OCI-LY7 (cell line): Measurements from ENCODE around the gene IFRD2. TPM values are rescaled to one million over a fixed set of nuclear protein-coding genes. Genes with fewer than 3 reads are reported as not detected.
A peak's percentile ranks its signal among the peaks of the same experiment; 100 is the strongest.

Source experiments
- BruUV-seq: library from RNA; stranded (reverse); fragments of 400-500 nt; replicated peaks from 2 replicates; lab custom pipeline; 2021; lab: Mats Ljungman, UMichigan
- CTCF ChIA-PET: fragments of 300-600 bp; sonication (Branson Sonifier 250); formaldehyde crosslinking; loops from one replicate; lab custom pipeline; 2022; ENCODE audit warnings: antibody characterized with exemption; ENCODE audit not compliant: unreplicated experiment; lab: Charles Lee
- POLR2A ChIA-PET: fragments of 300-600 bp; sonication (Branson Sonifier 250); formaldehyde crosslinking; loops from one replicate; lab custom pipeline; 2022; ENCODE audit warnings: antibody characterized with exemption; lab: Charles Lee
- DNase-seq: peaks from one replicate; pipeline ENCODE4 v3.0.0-alpha.2; 2015; ENCODE audit warnings: low spot score
- H2AFZ ChIP-seq: fragments of 200-600 bp; sonication (generic), shearing (Covaris generic); 2 replicates; pipeline ENCODE4 v1.6.1; 2014; ENCODE audit warnings: mild to moderate bottlenecking, antibody characterized with exemption, low read length, moderate library complexity
- H3K27ac ChIP-seq: fragments of 200-600 bp; sonication (generic); 2 replicates; pipeline ENCODE4 v1.5.1; 2014; ENCODE audit warnings: mixed run types, low read depth, mild to moderate bottlenecking, moderate library complexity, low read length, inconsistent platforms; ENCODE audit not compliant: poor library complexity, severe bottlenecking
- H3K36me3 ChIP-seq: fragments of 200-600 bp; sonication (generic); 2 replicates; pipeline ENCODE4 v1.6.1; 2014; ENCODE audit warnings: mild to moderate bottlenecking, antibody characterized with exemption, low read length, moderate library complexity, mixed read lengths; ENCODE audit not compliant: insufficient read depth
- H3K4me1 ChIP-seq: fragments of 200-600 bp; sonication (generic); 2 replicates; pipeline ENCODE4 v1.5.1; 2014; ENCODE audit warnings: mild to moderate bottlenecking, low read length; ENCODE audit not compliant: insufficient read depth, poor library complexity, severe bottlenecking
- H3K4me2 ChIP-seq: fragments of 200-600 bp; sonication (generic); 2 replicates; pipeline ENCODE4 v1.6.1; 2014; ENCODE audit warnings: mild to moderate bottlenecking, low read length
- H3K4me3 ChIP-seq: fragments of 200-600 bp; sonication (generic); 2 replicates; pipeline ENCODE4 v1.5.1; 2014; ENCODE audit warnings: mild to moderate bottlenecking, low read depth, low read length; ENCODE audit not compliant: poor library complexity, severe bottlenecking
- H3K79me2 ChIP-seq: fragments of 200-600 bp; sonication (generic); 2 replicates; pipeline ENCODE4 v1.6.1; 2016; ENCODE audit warnings: low read depth, mild to moderate bottlenecking, low read length, moderate library complexity, mixed read lengths; ENCODE audit not compliant: insufficient read depth
- H3K9me2 ChIP-seq: fragments of 200-600 bp; sonication (generic); 2 replicates; pipeline ENCODE4 v1.6.1; 2016; ENCODE audit warnings: mild to moderate bottlenecking, low read length, mixed read lengths; ENCODE audit not compliant: insufficient read depth
- H3K9me3 ChIP-seq: fragments of 200-600 bp; sonication (generic); 2 replicates; pipeline ENCODE4 v1.6.1; 2014; ENCODE audit warnings: mild to moderate bottlenecking, mixed run types, low read length, mixed read lengths
- H4K20me1 ChIP-seq: fragments of 200-600 bp; sonication (generic); 2 replicates; pipeline ENCODE4 v1.6.1; 2014; ENCODE audit warnings: mild to moderate bottlenecking, antibody characterized with exemption, low read length, moderate library complexity, mixed read lengths; ENCODE audit not compliant: insufficient read depth
- EZH2phosphoT487 ChIP-seq: fragments of 200-600 bp; sonication (generic); IDR thresholded peaks from 2 replicates; pipeline ENCODE4 v1.6.1; 2018; ENCODE audit warnings: low read depth, borderline replicate concordance, mild to moderate bottlenecking, mixed run types, antibody characterized with exemption, low read length, moderate library complexity, mixed read lengths
- intact Hi-C: fragments of 100-400 bp; cut with micrococcal nuclease; formaldehyde crosslinking; loops from one replicate; pipeline ENCODE4 v1.10.0; 2022; ENCODE audit not compliant: unreplicated experiment
- total RNA-seq, 2 experiments: library from RNA; depleted of rRNA in 1 of 2; stranded (reverse); fragments of >200 nt in 1 of 2; shearing (Covaris generic) in 1 of 2; gene quantifications; 2 replicates each; pipeline ENCODE4 v1.2.3, GENCODE V29; 2014 to 2022
- TF ChIP-seq, protein P1 (sequence below): fragments of 200-600 bp; sonication (generic); conservative IDR thresholded peaks from 2 replicates; pipeline ENCODE4 v1.5.1; 2014; ENCODE audit warnings: mild to moderate bottlenecking, antibody characterized with exemption, low read length, moderate library complexity, mixed read lengths

Gene IFRD2
- total RNA-seq, 2 experiments from 2014 or later: 93.3 to 95.5 TPM

DNA sequence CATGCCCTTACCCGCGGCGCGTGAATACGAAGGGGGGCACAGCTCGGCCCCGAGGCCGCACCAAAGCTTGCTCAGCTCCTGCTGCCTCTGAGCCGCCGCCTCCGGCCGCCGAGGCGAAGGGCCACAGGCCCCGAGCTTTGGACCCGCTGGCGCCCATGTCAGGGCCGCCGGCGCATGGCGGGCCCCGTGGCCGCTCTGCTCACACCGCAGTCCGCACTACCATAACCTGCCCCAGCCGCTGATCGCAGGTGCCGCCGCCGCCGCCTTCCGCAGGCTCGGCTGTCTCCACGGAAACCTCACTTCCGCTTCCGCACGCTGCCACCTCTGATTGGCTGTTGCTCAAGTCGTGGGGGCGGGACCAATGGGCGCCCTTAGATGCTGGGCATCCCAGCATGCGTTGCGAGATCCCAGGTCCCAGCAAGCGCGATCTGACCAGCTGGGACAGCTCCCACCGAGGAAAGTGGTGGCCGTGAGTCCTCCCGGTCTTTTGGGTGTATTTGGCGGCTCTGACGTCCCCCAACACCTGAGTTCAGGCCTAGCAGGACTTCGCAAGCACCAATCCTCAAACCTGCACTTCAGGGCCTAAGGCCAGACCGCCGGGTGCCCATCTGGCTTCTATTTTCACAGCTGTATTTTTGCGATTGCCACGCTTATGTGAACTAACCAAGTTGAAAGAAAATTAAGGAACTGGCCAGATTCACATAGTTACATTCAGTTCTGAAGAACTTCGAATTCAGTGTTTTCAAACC lies 35.9 kb upstream of the IFRD2 start, which contains the start of gene TUSC2:
TSS of gene TUSC2 (minus strand) at position 281 of the 749 bp plus-strand sequence. CDS start at position 157, 124 bp downstream.
- peaks cover 57% of the 10 kb centered on the region for H3K36me3 ChIP-seq
- intact Hi-C loops: no loop called here

DNA sequence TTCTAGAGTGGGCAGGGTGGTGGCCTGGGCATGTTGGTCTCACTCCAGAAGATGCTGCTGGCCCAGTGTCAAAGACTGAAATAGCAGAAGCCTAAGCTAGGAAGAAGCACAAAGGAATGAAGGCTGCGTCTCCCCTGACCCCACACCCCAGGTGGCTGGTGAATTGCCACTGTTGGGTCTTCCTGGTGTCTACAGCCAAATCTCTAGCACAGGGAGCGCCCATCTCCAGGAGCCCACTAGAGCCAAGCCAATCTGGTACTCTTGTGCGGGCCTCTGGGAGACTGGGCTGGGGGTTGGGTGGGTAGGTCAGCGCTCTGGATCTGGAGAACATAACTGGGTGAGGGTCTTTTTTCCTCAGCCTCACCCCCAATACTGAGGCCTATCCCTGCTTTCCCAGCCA lies 34.9 kb upstream of the IFRD2 start:
- TF ChIP-seq EZH2phosphoT487: no peak
- TF ChIP-seq, protein P1, sequence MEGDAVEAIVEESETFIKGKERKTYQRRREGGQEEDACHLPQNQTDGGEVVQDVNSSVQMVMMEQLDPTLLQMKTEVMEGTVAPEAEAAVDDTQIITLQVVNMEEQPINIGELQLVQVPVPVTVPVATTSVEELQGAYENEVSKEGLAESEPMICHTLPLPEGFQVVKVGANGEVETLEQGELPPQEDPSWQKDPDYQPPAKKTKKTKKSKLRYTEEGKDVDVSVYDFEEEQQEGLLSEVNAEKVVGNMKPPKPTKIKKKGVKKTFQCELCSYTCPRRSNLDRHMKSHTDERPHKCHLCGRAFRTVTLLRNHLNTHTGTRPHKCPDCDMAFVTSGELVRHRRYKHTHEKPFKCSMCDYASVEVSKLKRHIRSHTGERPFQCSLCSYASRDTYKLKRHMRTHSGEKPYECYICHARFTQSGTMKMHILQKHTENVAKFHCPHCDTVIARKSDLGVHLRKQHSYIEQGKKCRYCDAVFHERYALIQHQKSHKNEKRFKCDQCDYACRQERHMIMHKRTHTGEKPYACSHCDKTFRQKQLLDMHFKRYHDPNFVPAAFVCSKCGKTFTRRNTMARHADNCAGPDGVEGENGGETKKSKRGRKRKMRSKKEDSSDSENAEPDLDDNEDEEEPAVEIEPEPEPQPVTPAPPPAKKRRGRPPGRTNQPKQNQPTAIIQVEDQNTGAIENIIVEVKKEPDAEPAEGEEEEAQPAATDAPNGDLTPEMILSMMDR: no peak
- Histone ChIP-seq H3K27ac (no peak overlapping the region), H3K79me2 (peaks cover 12% of the 10 kb centered on the region; the same call in 1 of the 2 replicates), H2AFZ (no peak overlapping the region), H3K9me2 (no peaks in the 10 kb centered on the region), H3K4me3 (peak overlapping the region; percentile 88), H3K9me3 (no peaks in the 10 kb centered on the region), H3K36me3 (peaks cover 48% of the 10 kb centered on the region), H3K4me2 (peak overlapping the region; percentile 71), H3K4me1 (peaks cover 14% of the 10 kb centered on the region), H4K20me1 (no peaks in the 10 kb centered on the region)
- no peak for DNase-seq
- intact Hi-C loops: no loop called here
- CTCF ChIA-PET: interaction anchor here (0.6 kb wide), 1 partner anchor 132 kb away, joined by 3 read pairs; no protein-coding TSS in a partner anchor
- no TSS peak for BruUV-seq
- POLR2A ChIA-PET: interaction anchor here (1.1 to 2.7 kb wide), 5 partner anchors 10 to 1173 kb away, joined by 4 to 28 read pairs (median 4); partner anchors contain the start of genes DCAF1, GNAI2, HYAL3 and NAA80

More for the DNA sequence above, 35.9 kb upstream of the IFRD2 start, which contains the start of gene TUSC2:
- H3K4me2 ChIP-seq: peak within 1 kb of the TSS; percentile 71
- H3K4me1 ChIP-seq: peaks cover 12% of the 10 kb centered on the region
- no peaks in the 10 kb centered on the region for H4K20me1 ChIP-seq
- peak; percentile 99 for DNase-seq
- POLR2A ChIA-PET: interaction anchor here (1.1 to 2.7 kb wide), 5 partner anchors 9 to 1172 kb away, joined by 4 to 28 read pairs (median 4); partner anchors contain the start of genes DCAF1, GNAI2, HYAL3 and NAA80
- H3K27ac ChIP-seq: peak within 1 kb of the TSS; percentile 26
- CTCF ChIA-PET: interaction anchor here (0.6 to 1.0 kb wide), 4 partner anchors 29 to 610 kb away, joined by 3 to 4 read pairs (median 3); partner anchors contain the start of genes HYAL3 and NAA80
- TF ChIP-seq EZH2phosphoT487: no peak
- TF ChIP-seq, protein P1: no peak
- H3K79me2 ChIP-seq: peaks cover 17% of the 10 kb centered on the region; the same call in 1 of the 2 replicates
- H2AFZ ChIP-seq: peak within 1 kb of the TSS; percentile 10; the same call in 1 of the 2 replicates
- peak within 1 kb of the TSS; percentile 88 for H3K4me3 ChIP-seq
- no peaks in the 10 kb centered on the region for H3K9me2 ChIP-seq
- no peaks in the 10 kb centered on the region for H3K9me3 ChIP-seq
- BruUV-seq: no TSS peak
